Keratinocyte (primary cell): ENCODE measurements around the gene TH. TPM values are rescaled to one million over a fixed set of nuclear protein-coding genes. Genes with fewer than 3 reads are reported as not detected.

Experiments
- DNase-seq: peaks from one replicate; pipeline ENCODE4 v3.0.0-alpha.2; 2011; ENCODE audit warnings: low read depth, missing footprints, low spot score
- FAIRE-seq: peaks from 2 replicates; lab custom pipeline; 2011; peaks lifted over from hg19 to GRCh38; lab: Jason Lieb, UNC
- H2AFZ ChIP-seq: 2 replicates; pipeline ENCODE4 v1.6.0; 2012; ENCODE audit warnings: low read length, control low read depth, inconsistent platforms; ENCODE audit not compliant: control insufficient read depth
- H3K27ac ChIP-seq: 2 replicates; pipeline ENCODE4 v1.5.1; 2011; ENCODE audit warnings: low read length; ENCODE audit not compliant: control insufficient read depth, insufficient read depth
- H3K27me3 ChIP-seq: 3 replicates; pipeline ENCODE4 v1.6.0; 2011; ENCODE audit warnings: low read length; ENCODE audit not compliant: control insufficient read depth, insufficient read depth; ENCODE audit errors: extremely low read depth
- H3K36me3 ChIP-seq, 2 experiments: 2 replicates in 1 of 2; 3 replicates in 1 of 2; pipeline ENCODE4 v1.5.1; 2011; ENCODE audit warnings: low read length in 2 of 2, mild to moderate bottlenecking in 1 of 2; ENCODE audit not compliant: control insufficient read depth in 2 of 2, insufficient read depth in 2 of 2; ENCODE audit errors: extremely low read depth in 1 of 2
- H3K4me1 ChIP-seq: 3 replicates; pipeline ENCODE4 v1.5.1; 2011; ENCODE audit warnings: low read length; ENCODE audit not compliant: control insufficient read depth, insufficient read depth; ENCODE audit errors: extremely low read depth
- H3K4me2 ChIP-seq: 3 replicates; pipeline ENCODE4 v1.6.0; 2011; ENCODE audit warnings: low read depth, low read length; ENCODE audit not compliant: control insufficient read depth, insufficient read depth; ENCODE audit errors: extremely low read depth
- H3K4me3 ChIP-seq, 3 experiments: fragments of 200-600 bp in 1 of 3; sonication (generic) in 1 of 3; 2 replicates in 2 of 3; 3 replicates in 1 of 3; pipeline ENCODE4 v1.5.1; 2011 to 2016; ENCODE audit warnings: low read length in 3 of 3, mild to moderate bottlenecking in 3 of 3, control low read depth in 2 of 3, inconsistent platforms in 1 of 3, low read depth in 1 of 3, mixed read lengths in 1 of 3, mixed run types in 1 of 3, moderate library complexity in 1 of 3; ENCODE audit not compliant: control insufficient read depth in 2 of 3, insufficient read depth in 2 of 3; ENCODE audit errors: extremely low read depth in 1 of 3
- H3K79me2 ChIP-seq: 2 replicates; pipeline ENCODE4 v1.6.0; 2012; ENCODE audit warnings: low read length; ENCODE audit not compliant: control insufficient read depth, insufficient read depth
- H3K9ac ChIP-seq: 3 replicates; pipeline ENCODE4 v1.6.0; 2011; ENCODE audit warnings: low read length; ENCODE audit not compliant: control insufficient read depth, insufficient read depth; ENCODE audit errors: extremely low read depth
- H3K9me1 ChIP-seq: 3 replicates; pipeline ENCODE4 v1.6.0; 2011; ENCODE audit warnings: low read length; ENCODE audit not compliant: control insufficient read depth, insufficient read depth; ENCODE audit errors: extremely low read depth
- H3K9me3 ChIP-seq: 2 replicates; pipeline ENCODE4 v1.5.1; 2012; ENCODE audit warnings: low read depth, low read length; ENCODE audit not compliant: control insufficient read depth
- H4K20me1 ChIP-seq: 3 replicates; pipeline ENCODE4 v1.6.0; 2011; ENCODE audit warnings: low read length; ENCODE audit not compliant: control insufficient read depth, insufficient read depth; ENCODE audit errors: extremely low read depth
- EZH2 ChIP-seq: IDR thresholded peaks from one replicate; pipeline ENCODE4 v1.6.1; 2012; ENCODE audit warnings: inconsistent platforms, mild to moderate bottlenecking, low read length, moderate library complexity
- dilution Hi-C: fragments of 300-500 bp; cut with MboI; formaldehyde crosslinking; loops from one replicate; pipeline ENCODE4 v1.7.0; 2020; ENCODE audit warnings: low sequenced_read_pairs; ENCODE audit not compliant: extremely low pct_ligation_motif_present
- polyA plus RNA-seq, 5 experiments: library from polyadenylated mRNA; depleted of rRNA in 3 of 5; stranded (reverse) in 3 of 5; stranded (forward) in 1 of 5; unstranded in 1 of 5; fragments of >200 nt; gene quantifications; 1 replicate in 1 of 5; 2 replicates in 3 of 5; 3 replicates in 1 of 5; pipeline versions ENCODE4 v1.2.1 to v1.2.3, GENCODE V29; 2011 to 2012; ENCODE audit warnings: missing spikeins in 2 of 5, low read depth in 1 of 5, low replicate concordance in 1 of 5
- TF ChIP-seq, protein P1 (sequence below), 3 experiments: IDR thresholded peaks in 1 of 3; conservative IDR thresholded peaks in 1 of 3; optimal IDR thresholded peaks in 1 of 3; 2 replicates in 2 of 3; 3 replicates in 1 of 3; pipeline versions ENCODE3 to v1.5.1; 2011; ENCODE audit warnings: low read length in 3 of 3, mild to moderate bottlenecking in 3 of 3, moderate library complexity in 2 of 3, control low read depth in 1 of 3, inconsistent platforms in 1 of 3; ENCODE audit not compliant: insufficient read depth in 2 of 3; ENCODE audit errors: extremely low read depth in 1 of 3

The TH gene
- polyA plus RNA-seq, 1 donor (not counting 4 experiments of a cell fraction or from before 2014, with no cell fraction given): 0.50 TPM

DNA sequence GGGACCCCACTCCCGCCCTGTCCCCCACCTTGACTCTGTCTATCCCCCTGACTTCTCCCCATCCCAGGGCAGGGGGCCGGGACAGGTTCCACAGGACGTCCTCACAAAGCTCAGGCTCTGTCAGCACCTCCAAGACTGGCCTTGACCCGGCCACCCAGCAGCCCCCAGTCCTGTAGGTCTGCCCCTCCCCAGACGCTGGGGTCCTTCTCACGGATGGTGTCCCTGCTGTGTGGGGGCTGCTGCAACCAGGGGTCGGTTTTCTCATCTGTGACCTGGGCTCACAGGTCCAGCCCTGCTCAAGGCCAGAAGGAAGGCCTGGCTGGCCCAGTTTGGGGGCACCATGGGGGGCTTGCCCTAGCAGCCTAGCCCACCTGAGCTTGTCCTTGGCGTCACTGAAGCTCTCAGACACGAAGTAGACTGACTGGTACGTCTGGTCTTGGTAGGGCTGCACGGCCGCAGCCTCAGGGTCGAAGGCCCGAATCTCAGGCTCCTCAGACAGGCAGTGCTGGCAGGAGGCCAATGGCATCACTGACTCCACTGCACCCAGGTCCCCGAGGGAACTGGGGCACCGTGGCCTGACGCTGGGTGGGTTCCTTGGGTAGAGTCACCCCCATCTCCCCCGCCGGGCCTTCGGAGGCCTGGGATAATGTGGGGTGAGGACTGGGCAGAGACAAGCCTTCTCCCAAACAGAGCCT, 6.6 kb downstream of the TH start:
- Histone ChIP-seq H3K4me3 (no peak overlapping the region), H3K27ac (no peak overlapping the region), H2AFZ (no peak overlapping the region), H3K9me3 (no peaks in the 10 kb centered on the region), H3K9me1 (no peaks in the 10 kb centered on the region), H3K4me2 (no peak overlapping the region), H3K79me2 (no peaks in the 10 kb centered on the region), H3K27me3 (no peaks in the 10 kb centered on the region), H4K20me1 (no peaks in the 10 kb centered on the region), H3K36me3 (no peaks in the 10 kb centered on the region), H3K4me1 (no peaks in the 10 kb centered on the region), H3K9ac (no peak overlapping the region)
- dilution Hi-C loops: no loop called here
- TF ChIP-seq, protein P1, sequence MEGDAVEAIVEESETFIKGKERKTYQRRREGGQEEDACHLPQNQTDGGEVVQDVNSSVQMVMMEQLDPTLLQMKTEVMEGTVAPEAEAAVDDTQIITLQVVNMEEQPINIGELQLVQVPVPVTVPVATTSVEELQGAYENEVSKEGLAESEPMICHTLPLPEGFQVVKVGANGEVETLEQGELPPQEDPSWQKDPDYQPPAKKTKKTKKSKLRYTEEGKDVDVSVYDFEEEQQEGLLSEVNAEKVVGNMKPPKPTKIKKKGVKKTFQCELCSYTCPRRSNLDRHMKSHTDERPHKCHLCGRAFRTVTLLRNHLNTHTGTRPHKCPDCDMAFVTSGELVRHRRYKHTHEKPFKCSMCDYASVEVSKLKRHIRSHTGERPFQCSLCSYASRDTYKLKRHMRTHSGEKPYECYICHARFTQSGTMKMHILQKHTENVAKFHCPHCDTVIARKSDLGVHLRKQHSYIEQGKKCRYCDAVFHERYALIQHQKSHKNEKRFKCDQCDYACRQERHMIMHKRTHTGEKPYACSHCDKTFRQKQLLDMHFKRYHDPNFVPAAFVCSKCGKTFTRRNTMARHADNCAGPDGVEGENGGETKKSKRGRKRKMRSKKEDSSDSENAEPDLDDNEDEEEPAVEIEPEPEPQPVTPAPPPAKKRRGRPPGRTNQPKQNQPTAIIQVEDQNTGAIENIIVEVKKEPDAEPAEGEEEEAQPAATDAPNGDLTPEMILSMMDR (optimal IDR thresholded peaks at IDR 0.05 in 1 of 3, IDR thresholded peaks at IDR 0.05 in 1 of 3, conservative IDR thresholded peaks at IDR 0.05 in 1 of 3; ENCODE audit: extremely low read depth in 1 of 3, insufficient read depth in 2 of 3, low read length in 3 of 3): no peak
- no peak for TF ChIP-seq EZH2
- no peak for FAIRE-seq
- DNase-seq: no peak

DNA sequence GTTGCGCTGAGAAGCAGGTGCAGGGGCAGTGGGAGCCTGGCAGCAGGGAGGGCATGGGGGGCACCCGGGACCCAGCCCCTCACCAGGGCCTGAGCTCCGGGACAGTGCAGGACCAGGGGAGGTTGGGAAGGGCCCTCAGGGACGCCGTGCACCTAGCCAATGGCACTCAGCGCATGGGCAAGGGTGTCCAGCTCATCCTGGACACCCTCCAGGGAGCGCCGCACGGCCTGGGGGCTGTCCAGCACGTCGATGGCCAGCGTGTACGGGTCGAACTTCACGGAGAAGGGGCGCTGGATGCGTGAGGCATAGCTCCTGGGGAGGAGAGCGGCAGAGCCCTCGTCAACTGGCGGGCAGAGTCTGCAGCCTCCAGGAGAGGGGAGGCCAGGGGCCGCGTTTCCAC, 7.5 kb downstream of the TH start:
- DNase-seq (no peak), FAIRE-seq (no peak)
- no peak for TF ChIP-seq EZH2
- TF ChIP-seq, protein P1 (optimal IDR thresholded peaks at IDR 0.05 in 1 of 3, IDR thresholded peaks at IDR 0.05 in 1 of 3, conservative IDR thresholded peaks at IDR 0.05 in 1 of 3; ENCODE audit: extremely low read depth in 1 of 3, insufficient read depth in 2 of 3, low read length in 3 of 3): no peak
- no peak overlapping the region for H3K4me3 ChIP-seq
- no peaks in the 10 kb centered on the region for H3K9me3 ChIP-seq
- H3K4me2 ChIP-seq: no peak overlapping the region
- no peak overlapping the region for H3K9ac ChIP-seq
- H3K36me3 ChIP-seq: no peaks in the 10 kb centered on the region
- H2AFZ ChIP-seq: no peak overlapping the region
- H3K4me1 ChIP-seq: no peaks in the 10 kb centered on the region
- H3K27ac ChIP-seq: no peak overlapping the region
- H3K9me1 ChIP-seq: no peaks in the 10 kb centered on the region
- no peaks in the 10 kb centered on the region for H4K20me1 ChIP-seq
- dilution Hi-C loops: no loop called here
- no peaks in the 10 kb centered on the region for H3K79me2 ChIP-seq
- H3K27me3 ChIP-seq: no peaks in the 10 kb centered on the region
